Right renal cortex interstitium (tissue), 3 donors: ENCODE data around the gene RNF168. TPM values are rescaled to one million over a fixed set of nuclear protein-coding genes. Genes with fewer than 3 reads are reported as not detected.
"Not testable (repeated sequence)": the region's sequence is repeated elsewhere in the genome, so short reads cannot be mapped to it uniquely, and the experiment has no call there.

Source experiments
- DNase-seq, 3 donors: peaks; one replicate each; pipeline ENCODE4 v3.0.0-alpha.2; 2013; ENCODE audit warnings: low read depth in 3 of 3, low spot score in 2 of 3
- polyA plus RNA-seq, 3 donors: library from polyadenylated mRNA; unstranded; fragments of 120-200 nt; gene quantifications; one replicate each; pipeline ENCODE4 v1.2.1, GENCODE V29; 2013; ENCODE audit not compliant: insufficient read length in 3 of 3

Gene RNF168
- polyA plus RNA-seq, 3 donors, result 16.0 to 16.9 (median 16.8) TPM

GRCh38 chr3:196472286-196472685, 31.3 kb downstream of the RNF168 start:
- DNase-seq, result no peak

DNA sequence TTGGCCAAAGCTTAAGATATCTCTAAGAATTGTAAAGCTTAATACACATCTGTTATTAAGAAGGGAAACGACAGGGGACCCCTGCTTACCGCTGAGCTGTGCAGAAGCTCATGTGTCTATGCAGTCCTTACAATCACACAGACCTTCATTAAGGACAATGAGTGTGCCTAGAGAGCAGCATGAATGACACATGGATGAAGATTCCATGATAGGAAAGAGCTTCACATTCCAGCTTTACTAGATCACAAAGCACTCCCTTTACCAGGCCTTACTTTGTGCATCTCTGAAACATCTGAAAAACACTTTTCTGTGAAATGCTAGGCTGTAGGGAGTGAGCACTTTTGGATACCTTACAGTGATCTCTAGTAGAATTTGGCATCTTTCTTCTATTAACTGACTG, 32.0 kb downstream of the RNF168 start:
- no peak for DNase-seq

GRCh38 chr3:196470182-196470581, 33.4 kb downstream of the RNF168 start:
- DNase-seq, result not testable (repeated sequence)

DNA sequence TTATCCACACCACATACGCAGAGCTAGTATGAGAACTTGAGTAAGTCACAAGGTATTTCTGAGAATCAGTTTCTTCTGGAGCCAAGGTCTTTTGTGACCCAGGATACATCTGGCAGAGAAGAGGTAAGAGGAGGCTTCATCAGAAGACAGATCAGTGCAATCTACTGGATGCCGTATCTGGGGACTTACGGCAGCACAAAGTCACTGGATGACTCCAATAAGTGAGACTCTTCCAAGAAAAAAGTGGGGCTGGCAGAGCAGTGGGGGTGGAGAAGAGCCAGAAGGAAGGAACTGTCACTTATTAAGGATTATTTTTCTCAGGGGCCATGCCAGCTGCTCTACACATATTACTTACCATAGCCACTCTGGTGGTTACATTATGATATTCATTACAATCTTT, 39.8 kb downstream of the RNF168 start:
- no peak for DNase-seq

GRCh38 chr3:196463478-196463756, 40.2 kb downstream of the RNF168 start:
- DNase-seq, result no peak

DNA sequence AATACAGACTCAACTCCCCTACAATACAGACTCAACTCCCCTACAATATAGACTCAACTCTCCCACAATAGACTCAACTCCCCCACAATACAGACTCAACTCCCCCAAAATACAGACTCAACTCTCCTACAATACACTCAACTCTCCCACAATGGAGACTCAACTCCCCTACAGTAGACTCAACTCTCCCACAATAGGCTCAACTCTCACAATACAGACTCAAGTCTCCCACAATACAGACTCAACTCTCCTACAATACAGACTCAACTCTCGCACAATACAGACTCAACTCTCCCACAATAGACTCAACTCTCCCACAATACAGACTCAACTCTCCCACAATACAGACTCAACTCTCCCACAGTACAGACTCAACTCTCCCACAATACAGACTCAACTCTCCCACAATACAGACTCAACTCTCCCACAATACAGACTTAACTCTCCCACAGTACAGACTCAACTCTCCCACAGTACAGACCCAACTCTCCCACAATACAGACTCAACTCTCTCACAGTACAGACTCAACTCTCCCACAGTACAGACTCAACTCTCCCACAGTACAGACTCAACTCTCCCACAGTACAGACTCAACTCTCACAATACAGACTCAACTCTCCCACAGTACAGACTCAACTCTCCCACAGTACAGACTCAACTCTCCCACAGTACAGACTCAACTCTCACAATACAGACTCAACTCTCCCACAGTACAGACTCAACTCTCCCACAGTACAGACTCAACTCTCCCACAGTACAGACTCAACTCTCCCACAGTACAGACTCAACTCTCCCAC, 40.7 kb downstream of the RNF168 start:
- DNase-seq, result not testable (repeated sequence)

GRCh38 chr3:196458063-196458462, 45.5 kb downstream of the RNF168 start:
- DNase-seq, result no peak

- DNase-seq, result not testable (repeated sequence)
These were observed 46.1 kb downstream of the RNF168 start for GRCh38 chr3:196457470-196457869.

GRCh38 chr3:196454935-196455334, 48.6 kb downstream of the RNF168 start:
- no peak for DNase-seq

DNA sequence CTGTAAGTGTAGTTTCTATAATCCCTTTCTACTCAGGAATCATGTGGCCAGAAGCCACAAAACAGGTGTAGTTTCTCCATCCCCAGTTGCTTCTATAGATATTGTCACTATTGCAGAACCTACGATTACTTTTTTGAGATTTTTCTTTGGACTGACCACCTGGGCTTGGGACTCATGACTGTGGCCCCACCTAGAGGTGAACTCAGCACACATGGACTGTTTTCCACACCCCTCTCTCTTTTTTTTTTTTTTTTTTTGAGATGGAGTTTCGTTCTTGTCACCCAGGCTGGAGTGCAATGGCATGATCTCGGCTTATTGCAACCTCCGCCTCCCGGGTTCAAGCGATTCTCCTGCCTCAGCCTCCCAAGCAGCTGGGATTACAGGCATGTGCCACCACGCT, 58.2 kb downstream of the RNF168 start:
- DNase-seq, result not testable (repeated sequence)

DNA sequence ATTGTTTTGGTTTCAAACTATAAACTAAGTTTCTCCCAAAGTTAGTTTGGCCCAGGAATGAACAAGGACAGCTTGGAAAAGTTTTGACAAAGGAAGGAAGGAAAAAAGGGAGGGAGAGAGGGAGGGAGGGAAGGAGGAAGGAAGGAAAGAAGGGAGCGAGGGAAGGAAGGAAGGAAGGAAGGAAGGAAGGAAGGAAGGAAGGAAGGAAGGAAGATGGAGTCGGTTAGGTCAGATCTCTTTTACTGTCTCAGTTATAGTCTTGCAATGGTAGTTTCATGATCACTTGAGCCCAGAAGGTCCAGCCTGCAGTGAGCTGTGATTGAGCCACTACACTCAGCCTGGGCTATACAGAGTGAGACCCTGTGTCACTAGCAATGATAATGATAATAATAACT, 59.1 kb downstream of the RNF168 start:
- DNase-seq, result no peak

GRCh38 chr3:196440696-196441095, 62.9 kb downstream of the RNF168 start:
- no peak for DNase-seq

DNA sequence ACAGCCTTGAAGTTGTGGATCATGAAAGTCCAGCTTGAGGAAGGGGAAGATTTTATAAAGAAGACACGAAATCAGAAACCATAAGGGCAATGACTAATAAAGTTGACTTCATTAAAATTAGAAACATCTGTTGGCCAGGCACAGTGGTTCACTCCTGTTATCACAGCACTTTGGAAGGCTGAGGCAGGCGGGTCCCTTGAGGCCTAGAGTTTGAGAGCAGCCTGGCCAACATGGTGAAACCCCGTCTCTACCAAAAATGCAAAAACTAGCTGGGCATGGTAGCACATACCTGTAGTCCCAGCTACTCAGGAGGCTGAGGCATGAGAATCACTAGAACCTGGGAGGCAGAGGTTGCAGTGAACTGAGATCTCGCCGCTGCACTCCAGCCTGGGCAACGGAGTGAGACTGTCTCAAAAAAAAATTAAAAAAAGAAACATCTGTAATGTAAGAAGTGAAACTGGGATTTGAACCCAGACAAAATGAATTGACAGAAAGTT, 63.5 kb downstream of the RNF168 start:
- DNase-seq, result no peak

GRCh38 chr3:196432137-196432879, 71.3 kb downstream of the RNF168 start, which contains the start of gene UBXN7:
UBXN7 (minus strand) TSS chr3:196432427; CDS start chr3:196432399, 28 bp downstream.
- DNase-seq, result peak; percentile 80 to 91 (median 84)

DNA sequence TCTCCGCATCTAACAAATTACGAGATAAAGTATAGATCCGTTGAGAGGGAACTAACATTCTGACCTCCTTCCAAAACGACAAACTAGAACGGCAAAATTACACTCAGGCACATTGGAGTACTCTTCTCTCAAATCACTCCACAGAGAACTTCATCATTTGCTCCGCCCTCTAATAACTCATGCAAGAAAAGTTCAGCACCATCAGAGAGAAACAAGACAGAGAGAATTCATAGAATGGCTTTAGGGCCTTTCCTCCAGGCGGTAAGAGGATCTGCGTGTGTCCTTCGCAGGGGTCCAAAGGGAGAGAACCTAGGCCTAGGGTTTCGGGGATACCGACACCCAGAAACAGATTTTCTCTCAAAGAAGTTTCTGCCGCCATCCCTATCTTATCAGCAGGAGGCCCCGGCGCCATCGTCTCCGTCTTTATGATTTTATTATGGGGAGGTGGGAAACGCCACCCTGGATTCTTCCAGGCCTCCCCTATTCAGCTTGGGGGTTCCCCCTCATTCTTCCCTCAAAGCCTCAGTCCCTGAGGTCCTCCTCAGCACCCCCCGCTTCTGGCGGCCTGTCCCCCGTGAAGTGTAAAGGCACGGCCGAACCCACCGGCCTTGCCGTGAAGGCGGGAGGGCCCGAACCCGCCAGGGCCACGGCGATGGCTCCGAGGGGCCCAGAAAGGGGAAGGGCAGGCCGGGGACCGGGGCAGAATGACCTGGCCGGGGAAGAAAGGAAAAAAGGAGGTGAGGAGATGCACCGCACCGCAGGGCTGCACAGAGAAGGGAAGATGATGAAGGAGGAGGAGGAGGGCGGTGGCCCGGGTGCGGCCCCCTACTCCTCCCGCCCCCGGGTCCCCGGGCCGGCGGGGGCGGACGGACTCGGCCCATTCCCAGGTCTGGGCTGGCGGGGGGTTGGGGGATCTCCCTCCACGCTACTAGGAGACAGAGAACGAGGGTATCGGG, 72.1 kb downstream of the RNF168 start:
- DNase-seq, result peak; percentile 57 to 65 (median 63)

DNA sequence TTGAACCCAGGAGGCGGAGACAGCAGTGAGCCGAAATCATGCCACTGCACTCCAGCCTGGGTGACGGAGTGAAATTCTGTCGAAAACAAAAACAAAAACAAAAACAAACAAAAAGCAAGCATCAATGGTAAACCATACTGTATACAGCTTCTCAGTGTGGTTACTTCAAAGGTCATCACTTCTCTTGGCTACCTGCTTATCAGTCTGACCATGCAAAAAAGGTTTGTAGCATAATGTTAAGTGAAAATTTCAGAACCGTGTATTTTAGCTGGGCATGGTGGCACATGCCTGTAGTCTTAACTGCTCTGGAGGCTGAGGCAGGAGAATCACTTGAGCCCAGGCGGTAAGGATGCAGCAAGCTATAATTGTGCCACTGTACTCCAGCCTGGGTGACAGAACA, 75.5 kb downstream of the RNF168 start:
- DNase-seq, result no peak

DNA sequence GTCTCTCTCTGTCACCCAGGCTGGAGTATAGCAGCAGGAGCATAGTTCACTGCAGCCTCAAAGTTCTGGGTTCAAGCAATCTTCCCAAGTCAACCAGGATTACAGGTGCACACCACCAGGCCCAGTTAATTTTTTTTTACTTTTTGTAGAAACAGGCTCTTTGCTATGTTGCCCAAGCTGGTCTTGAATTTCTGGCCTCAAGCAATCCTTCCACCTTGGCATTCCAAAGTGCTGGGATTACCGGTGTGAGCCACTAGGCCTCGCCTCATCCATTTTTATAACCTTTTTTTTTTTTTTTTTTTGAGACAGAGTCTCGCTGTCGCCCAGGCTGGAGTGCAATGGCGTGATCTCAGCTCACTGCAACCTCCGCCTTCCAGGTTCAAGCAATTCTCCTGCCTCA, 79.1 kb downstream of the RNF168 start:
- not testable (repeated sequence) for DNase-seq

- DNase-seq, result no peak
These were observed 80.4 kb downstream of the RNF168 start for GRCh38 chr3:196423044-196423781.

GRCh38 chr3:196421668-196422067, 81.9 kb downstream of the RNF168 start:
- DNase-seq, result not testable (repeated sequence)

DNA sequence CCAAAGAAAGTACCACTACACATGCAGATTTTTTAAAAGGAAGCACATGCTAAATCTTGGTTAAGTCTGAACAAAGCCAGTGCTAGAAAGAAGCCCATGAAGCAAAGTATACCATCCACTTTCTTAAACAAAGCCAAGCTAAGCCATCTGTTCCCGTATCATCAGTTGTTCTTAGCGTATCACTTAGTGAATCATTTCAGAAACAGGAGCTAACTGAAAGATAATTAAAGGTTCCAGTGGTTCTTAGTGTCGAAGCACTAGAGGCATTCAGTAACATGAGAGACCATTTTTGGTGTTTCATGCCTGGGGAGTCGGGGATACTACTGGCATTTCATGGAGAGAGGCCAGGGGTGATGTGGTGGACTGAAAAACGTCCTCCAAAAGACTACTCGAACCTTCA, 84.2 kb downstream of the RNF168 start:
- no peak for DNase-seq
